Raji (cell line): ENCODE measurements around the gene MECR.

ENCODE experiments used
- POLR2A ChIP-seq: IDR thresholded peaks from 2 replicates; pipeline ENCODE4 v1.6.1; 2011; ENCODE audit warnings: low read depth, low read length, control low read depth; ENCODE audit not compliant: insufficient read depth

MECR gene

DNA sequence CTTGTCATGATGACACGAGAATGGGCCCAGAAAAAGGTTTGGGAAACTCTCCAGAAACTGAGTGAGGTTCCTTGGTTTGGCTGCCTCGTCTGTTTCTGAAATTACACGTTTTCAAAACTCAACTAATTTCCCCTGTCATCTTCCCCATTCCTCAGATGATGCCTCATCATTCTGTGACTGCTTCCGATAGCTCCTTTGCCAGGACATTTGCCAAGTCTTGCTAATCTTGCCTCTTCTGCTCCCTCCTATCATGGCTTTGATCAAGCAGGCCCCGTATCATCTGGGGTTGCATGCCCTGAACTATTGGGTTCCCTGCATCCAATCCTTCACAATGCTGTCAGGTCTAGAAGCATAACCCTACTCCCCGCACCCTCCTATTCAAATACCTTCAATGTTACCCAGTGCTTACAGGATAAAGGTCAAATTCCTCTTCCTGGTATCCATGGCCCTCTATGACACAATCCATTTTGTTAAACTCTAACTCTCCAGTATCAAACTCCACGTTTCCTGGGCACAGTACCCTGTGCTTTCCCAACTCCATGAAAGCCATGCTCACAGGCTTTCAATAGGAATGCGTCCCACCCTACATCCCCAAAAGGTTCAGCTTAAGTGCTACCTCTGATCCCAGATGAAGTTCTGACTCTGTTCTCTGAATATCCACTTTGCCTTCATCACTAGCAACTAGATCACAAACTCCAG lies 84.8 kb downstream of the MECR start:
- no peak for TF ChIP-seq POLR2A

DNA sequence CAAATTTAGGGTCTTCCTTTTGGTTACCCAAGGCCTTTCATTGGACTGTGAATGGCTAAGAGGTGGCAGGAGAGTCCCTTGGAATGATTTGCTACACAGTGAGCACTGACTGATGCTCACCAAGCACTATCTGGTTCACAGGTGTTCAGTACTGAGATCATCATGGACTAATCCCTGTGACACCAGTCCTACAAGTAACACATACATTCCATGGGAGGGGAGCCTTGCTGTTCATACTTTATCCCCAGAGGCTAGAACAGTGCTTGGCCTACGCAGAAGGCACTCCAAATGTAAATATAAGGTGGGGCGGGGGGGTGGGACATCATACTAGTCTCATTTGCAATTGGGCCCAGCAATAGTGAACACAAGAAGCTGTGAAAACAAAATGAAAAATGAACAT lies 86.6 kb downstream of the MECR start:
- no peak for TF ChIP-seq POLR2A

DNA sequence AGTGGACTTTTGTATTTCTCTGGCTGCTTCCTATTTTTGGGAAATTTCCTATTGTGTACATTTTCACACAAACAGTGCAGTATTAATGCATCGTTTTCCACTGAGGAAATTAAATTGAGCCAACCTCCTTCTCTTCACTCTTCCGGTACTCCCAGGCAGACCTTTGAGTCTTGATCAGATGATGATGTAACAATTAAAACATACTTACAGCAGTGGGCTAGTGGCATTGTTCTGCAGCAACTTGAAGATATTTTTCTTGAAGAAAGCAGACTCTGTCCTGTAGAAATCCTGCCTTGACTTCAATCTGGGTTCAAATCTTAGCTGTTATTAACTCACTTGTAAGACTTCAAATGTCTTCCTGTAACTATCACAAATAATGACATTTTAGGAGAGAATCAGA lies 88.0 kb downstream of the MECR start:
- TF ChIP-seq POLR2A = no peak
